IMR-90 (cell line): ENCODE results near the gene TMTC1.

Experiments
- CHD1 ChIP-seq: IDR thresholded peaks from 2 replicates; pipeline ENCODE4 v1.6.1; 2012; ENCODE audit warnings: low read depth, low read length, improper control_type of control experiment
- CTCF ChIP-seq: conservative IDR thresholded peaks from 2 replicates; pipeline ENCODE4 v1.5.1; 2012; ENCODE audit warnings: mild to moderate bottlenecking, low read depth, low read length, improper control_type of control experiment
- MAZ ChIP-seq: IDR thresholded peaks from 2 replicates; pipeline ENCODE4 v1.6.1; 2012; ENCODE audit warnings: low read depth, mild to moderate bottlenecking, low read length, improper control_type of control experiment, moderate library complexity, borderline replicate concordance
- POLR2A ChIP-seq: IDR thresholded peaks from 2 replicates; pipeline ENCODE4 v1.6.1; 2012; ENCODE audit warnings: mild to moderate bottlenecking, low read depth, low read length
- USF2 ChIP-seq: fragments of 150-350 bp; IDR thresholded peaks from 2 replicates; pipeline ENCODE4 v1.6.1; 2017; ENCODE audit warnings: mild to moderate bottlenecking, antibody characterized with exemption, low read length, low read depth

DNA sequence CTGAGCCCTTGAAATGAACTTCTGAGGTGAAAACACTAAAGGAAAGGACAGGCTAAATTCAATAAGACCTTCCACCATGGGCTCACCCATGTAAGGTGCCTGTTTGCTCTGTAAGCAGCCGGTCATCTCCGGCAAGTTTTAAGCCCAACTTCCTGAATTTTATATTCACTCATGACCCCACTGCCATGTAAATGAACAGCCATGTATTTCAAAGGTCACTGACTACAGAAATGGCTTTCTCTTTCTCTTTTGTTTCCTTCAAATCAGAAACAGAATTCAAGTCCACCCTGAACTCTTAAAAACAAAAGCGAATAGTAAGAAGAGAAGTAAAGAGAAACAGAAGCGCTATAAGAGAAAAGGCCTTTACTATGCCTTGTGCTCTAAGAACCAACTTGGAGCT lies 224.5 kb downstream of the TMTC1 start:
- no peak for TF ChIP-seq POLR2A
- no peak for TF ChIP-seq CHD1
- no peak for TF ChIP-seq USF2
- TF ChIP-seq CTCF = no peak
- no peak for TF ChIP-seq MAZ
